Calu3 (cell line): ENCODE measurements around the gene CHIC1. TPM values are rescaled to one million over a fixed set of nuclear protein-coding genes. Genes with fewer than 3 reads are reported as not detected.
"Not testable (repeated sequence)": the region's sequence is repeated elsewhere in the genome, so short reads cannot be mapped to it uniquely, and the experiment has no call there.

ENCODE experiments used
- BruUV-seq: library from RNA; stranded (reverse); fragments of 400-500 nt; replicated peaks from 2 replicates; lab custom pipeline; 2021; lab: Mats Ljungman, UMichigan
- CTCF ChIA-PET: fragments of 300-600 bp; sonication (Branson Sonifier 250); formaldehyde crosslinking; loops from one replicate; lab custom pipeline; 2022; ENCODE audit warnings: antibody characterized with exemption; lab: Charles Lee
- DNase-seq: peaks from one replicate; pipeline ENCODE4 v3.0.0; 2022
- H3K27ac Mint-ChIP-seq: one replicate; pipeline ENCODE4 v1.8.0; 2022; ENCODE audit warnings: mixed read lengths; ENCODE audit not compliant: unreplicated experiment
- H3K27me3 Mint-ChIP-seq: one replicate; pipeline ENCODE4 v1.8.0; 2022; ENCODE audit warnings: mixed read lengths; ENCODE audit not compliant: unreplicated experiment
- H3K36me3 Mint-ChIP-seq: one replicate; pipeline ENCODE4 v1.8.0; 2022; ENCODE audit warnings: mild to moderate bottlenecking, moderate library complexity, mixed read lengths; ENCODE audit not compliant: insufficient read depth, unreplicated experiment
- H3K4me1 Mint-ChIP-seq: one replicate; pipeline ENCODE4 v1.8.0; 2022; ENCODE audit warnings: mild to moderate bottlenecking, low read depth, mixed read lengths; ENCODE audit not compliant: unreplicated experiment
- H3K4me3 Mint-ChIP-seq: one replicate; pipeline ENCODE4 v1.8.0; 2022; ENCODE audit warnings: mild to moderate bottlenecking, low read depth, moderate library complexity, mixed read lengths; ENCODE audit not compliant: unreplicated experiment
- H3K9me3 Mint-ChIP-seq: one replicate; pipeline ENCODE4 v1.8.0; 2022; ENCODE audit warnings: low read depth, mixed read lengths; ENCODE audit not compliant: unreplicated experiment
- intact Hi-C: fragments of 100-400 bp; cut with micrococcal nuclease; formaldehyde crosslinking; loops from one replicate; pipeline ENCODE4 v1.10.0; 2022; ENCODE audit not compliant: unreplicated experiment
- total RNA-seq: library from RNA; stranded (reverse); gene quantifications from 2 replicates; pipeline ENCODE4 v1.2.3, GENCODE V29; 2022
- TF ChIP-seq, protein P1 (sequence below): fragments of 200-600 bp; IDR thresholded peaks from one replicate; pipeline ENCODE4 v1.8.0; 2022; ENCODE audit warnings: antibody characterized with exemption; ENCODE audit not compliant: unreplicated experiment

Gene CHIC1
- total RNA-seq, 1 experiment from 2014 or later, result 7.8 TPM

DNA sequence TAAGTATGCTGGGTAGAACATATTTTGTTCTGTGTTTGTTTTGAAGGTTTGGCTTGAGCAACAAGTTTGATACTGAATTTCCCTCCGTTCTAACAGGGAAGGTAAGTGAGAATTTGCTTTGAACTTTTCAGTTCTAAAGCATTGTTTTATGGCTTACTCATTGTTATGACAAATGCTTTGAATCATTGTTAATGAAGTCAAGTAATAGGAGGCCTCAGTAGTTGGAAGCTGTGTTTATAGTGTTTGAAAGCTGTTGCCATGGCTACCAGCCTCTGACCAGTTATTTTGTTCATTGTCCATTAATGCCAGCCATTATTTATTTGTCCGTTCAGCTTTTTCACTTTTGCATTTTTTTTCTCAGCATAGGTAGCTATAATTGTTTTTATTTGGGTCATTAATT, 14.4 kb downstream of the CHIC1 start:
- Mint-ChIP-seq H3K27ac (peak overlapping the region; percentile 39), H3K36me3 (no peaks in the 10 kb centered on the region), H3K27me3 (no peaks in the 10 kb centered on the region), H3K9me3 (peaks cover 4% of the 10 kb centered on the region), H3K4me1 (no peaks in the 10 kb centered on the region), H3K4me3 (no peak overlapping the region)
- DNase-seq, result peak; percentile 44
- no TSS peak for BruUV-seq
- intact Hi-C loops, result no loop called here
- TF ChIP-seq, protein P1, sequence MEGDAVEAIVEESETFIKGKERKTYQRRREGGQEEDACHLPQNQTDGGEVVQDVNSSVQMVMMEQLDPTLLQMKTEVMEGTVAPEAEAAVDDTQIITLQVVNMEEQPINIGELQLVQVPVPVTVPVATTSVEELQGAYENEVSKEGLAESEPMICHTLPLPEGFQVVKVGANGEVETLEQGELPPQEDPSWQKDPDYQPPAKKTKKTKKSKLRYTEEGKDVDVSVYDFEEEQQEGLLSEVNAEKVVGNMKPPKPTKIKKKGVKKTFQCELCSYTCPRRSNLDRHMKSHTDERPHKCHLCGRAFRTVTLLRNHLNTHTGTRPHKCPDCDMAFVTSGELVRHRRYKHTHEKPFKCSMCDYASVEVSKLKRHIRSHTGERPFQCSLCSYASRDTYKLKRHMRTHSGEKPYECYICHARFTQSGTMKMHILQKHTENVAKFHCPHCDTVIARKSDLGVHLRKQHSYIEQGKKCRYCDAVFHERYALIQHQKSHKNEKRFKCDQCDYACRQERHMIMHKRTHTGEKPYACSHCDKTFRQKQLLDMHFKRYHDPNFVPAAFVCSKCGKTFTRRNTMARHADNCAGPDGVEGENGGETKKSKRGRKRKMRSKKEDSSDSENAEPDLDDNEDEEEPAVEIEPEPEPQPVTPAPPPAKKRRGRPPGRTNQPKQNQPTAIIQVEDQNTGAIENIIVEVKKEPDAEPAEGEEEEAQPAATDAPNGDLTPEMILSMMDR, result no peak
- CTCF ChIA-PET, result no interaction called here

DNA sequence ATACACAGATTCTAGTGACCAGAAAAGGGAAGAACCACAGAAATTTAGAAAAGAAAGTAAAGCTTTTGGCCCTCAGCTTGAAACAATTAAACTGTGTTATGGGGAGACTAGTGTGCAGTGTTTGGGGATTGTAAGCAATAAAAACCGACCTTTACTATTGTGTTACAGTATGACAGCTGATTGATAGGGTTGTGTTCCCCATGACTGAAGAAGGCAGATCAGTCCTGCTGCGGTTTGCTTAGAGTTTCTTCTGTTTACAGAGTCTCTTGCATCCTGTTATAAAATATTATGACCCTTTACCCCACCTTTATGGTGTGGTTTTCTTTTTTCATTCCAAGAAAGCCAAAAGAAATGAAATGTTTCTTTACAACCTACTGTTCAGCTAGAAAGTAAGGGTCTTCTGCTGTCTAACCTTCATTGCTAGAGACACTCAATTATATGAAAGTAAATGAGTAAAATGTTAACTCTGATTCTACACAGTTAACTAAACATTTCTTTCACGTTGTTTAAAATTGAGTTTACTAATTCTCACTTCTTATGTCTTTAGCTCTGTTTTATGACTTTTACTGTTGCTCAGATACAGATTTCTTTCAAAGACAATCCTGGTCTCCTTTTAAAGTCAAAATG, 18.1 kb downstream of the CHIC1 start:
- Mint-ChIP-seq H3K36me3 (no peaks in the 10 kb centered on the region), H3K4me3 (no peak overlapping the region), H3K27ac (no peak overlapping the region), H3K27me3 (no peaks in the 10 kb centered on the region), H3K9me3 (no peaks in the 10 kb centered on the region), H3K4me1 (no peaks in the 10 kb centered on the region)
- TF ChIP-seq, protein P1, result no peak
- CTCF ChIA-PET, result no interaction called here
- intact Hi-C loops, result no loop called here
- no peak for DNase-seq
- no TSS peak for BruUV-seq

DNA sequence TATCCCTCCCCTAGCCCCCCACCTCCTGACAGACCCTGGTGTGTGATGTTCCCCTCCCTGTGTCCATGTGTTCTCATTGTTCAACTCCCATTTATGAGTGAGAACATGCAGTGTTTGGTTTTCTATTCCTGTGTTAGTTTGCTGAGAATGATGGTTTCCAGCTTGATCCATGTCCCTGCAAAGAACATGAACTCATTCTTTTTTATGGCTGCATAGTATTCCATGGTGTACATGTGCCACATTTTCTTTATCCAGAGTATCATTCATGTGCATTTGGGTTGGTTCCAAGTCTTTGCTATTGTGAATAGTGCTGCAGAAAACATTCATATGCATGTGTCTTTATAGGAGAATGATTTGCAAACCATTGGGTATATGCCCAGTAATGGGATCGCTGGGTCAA, 34.8 kb downstream of the CHIC1 start:
- H3K9me3 Mint-ChIP-seq, H3K4me1 Mint-ChIP-seq, H3K36me3 Mint-ChIP-seq, H3K27me3 Mint-ChIP-seq, CTCF ChIA-PET, H3K4me3 Mint-ChIP-seq, H3K27ac Mint-ChIP-seq, BruUV-seq, DNase-seq, intact Hi-C loops: not testable (repeated sequence)

DNA sequence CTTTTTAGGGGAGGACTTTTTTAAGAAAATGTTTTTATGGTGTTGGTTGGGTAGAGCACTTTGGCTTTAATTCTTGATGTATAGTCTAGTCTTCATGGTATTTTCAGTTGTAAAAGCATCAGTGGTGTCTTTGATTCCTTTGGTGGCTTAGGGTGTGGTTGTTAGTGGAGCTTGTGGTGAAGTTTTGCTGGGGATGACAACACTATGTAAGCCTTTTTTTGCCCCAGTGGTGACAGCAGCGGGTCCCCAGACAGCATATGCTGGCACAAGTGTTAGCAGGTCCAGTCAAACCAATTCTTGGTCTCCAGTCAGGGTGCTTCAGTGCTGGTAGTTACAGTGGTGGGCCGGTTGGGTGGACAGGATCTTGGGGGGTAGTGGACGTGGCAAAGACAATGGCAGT, 52.0 kb downstream of the CHIC1 start:
- H3K36me3 Mint-ChIP-seq, result no peaks in the 10 kb centered on the region
- no peaks in the 10 kb centered on the region for H3K4me1 Mint-ChIP-seq
- TF ChIP-seq, protein P1, result no peak
- no peak overlapping the region for H3K4me3 Mint-ChIP-seq
- CTCF ChIA-PET, result no interaction called here
- no peak overlapping the region for H3K27ac Mint-ChIP-seq
- H3K9me3 Mint-ChIP-seq, result peaks cover 8% of the 10 kb centered on the region
- no TSS peak for BruUV-seq
- DNase-seq, result no peak
- no peaks in the 10 kb centered on the region for H3K27me3 Mint-ChIP-seq
- intact Hi-C loops, result no loop called here

DNA sequence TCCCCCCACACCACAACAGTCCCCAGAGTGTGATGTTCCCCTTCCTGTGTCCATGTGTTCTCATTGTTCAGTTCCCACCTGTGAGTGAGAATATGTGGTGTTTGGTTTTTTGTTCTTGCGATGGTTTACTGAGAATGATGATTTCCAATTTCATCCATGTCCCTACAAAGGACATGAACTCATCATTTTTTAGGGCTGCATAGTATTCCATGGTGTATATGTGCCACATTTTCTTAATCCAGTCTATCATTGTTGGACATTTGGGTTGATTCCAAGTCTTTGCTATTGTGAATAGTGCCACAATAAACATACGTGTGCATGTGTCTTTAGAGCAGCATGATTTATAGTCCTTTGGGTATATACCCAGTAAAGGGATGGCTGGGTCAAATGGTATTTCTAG, 78.7 kb downstream of the CHIC1 start:
- H3K4me3 Mint-ChIP-seq, H3K36me3 Mint-ChIP-seq, intact Hi-C loops, H3K27ac Mint-ChIP-seq, BruUV-seq, H3K27me3 Mint-ChIP-seq, H3K4me1 Mint-ChIP-seq, CTCF ChIA-PET, DNase-seq: not testable (repeated sequence)
- peaks cover 11% of the 10 kb centered on the region for H3K9me3 Mint-ChIP-seq
